Smooth muscle cell of trachea (primary cell): ENCODE results near the gene CHN2. TPM values are rescaled to one million over a fixed set of nuclear protein-coding genes. Genes with fewer than 3 reads are reported as not detected.

ENCODE experiments used
- total RNA-seq: library from RNA; depleted of rRNA; stranded (reverse); fragments of >200 nt; gene quantifications from 2 replicates; pipeline ENCODE4 v1.2.1, GENCODE V29; 2014

Gene CHN2
- total RNA-seq, result 0.17 and 0.29 TPM in 2 replicates

GRCh38 chr7:29194594-29195427 lies at the start of gene CHN2:
Gene CHN2 (plus strand): TSS chr7:29194775.

GRCh38 chr7:29146057-29146706 lies 48.4 kb upstream of the CHN2 start, which contains the start of gene CPVL:
Gene CPVL (minus strand): TSS chr7:29146537. CDS start chr7:29121061, 25,476 bp downstream.

Other genes with a start within 250 kb of the CHN2 start
- gene TRIL, start 236.4 kb upstream of the CHN2 start, total RNA-seq, result 0.50 and 0.58 TPM in 2 replicates
- gene CPVL, start 48.2 kb upstream of the CHN2 start, total RNA-seq, result 0.66 and 0.73 TPM in 2 replicates